ENCODE measurements around the gene IL12B.
"Not testable (repeated sequence)": the region's sequence is repeated elsewhere in the genome, so short reads cannot be mapped to it uniquely, and the experiment has no call there.

Gene IL12B

DNA sequence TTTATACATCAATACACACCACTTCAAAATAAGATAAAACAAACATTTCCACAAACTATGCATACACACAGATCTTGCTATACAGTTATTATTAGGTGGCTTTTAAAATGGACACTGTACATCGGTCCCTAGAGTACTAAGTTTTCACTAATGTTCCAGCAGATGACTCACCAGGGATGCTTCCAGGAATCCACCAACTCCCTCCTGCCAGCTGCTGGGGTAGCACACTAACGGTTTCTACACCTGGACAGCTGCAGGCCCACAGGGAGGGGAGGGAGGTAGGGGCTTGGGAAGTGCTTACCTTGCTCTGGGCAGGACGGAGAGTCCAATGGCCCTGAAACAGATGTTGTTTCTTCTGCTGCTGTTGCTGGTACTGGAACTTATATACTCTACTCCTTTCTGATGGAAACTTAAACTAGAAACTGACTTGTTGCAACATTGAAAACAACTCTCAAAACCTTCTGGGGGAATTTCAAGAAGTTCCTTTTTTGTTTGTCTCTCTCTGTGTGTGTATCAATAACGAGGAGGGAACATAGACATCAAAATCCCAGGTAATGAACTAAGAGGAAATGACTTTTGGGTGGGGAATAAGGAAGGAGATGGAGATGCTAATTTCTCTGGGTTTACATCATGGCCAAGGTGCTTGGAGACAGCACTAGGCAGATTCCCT is at the start of gene IL12B:
IL12B (minus strand) TSS at position 357 of the 670 bp plus-strand sequence. CDS start 3,705 bp downstream, outside the sequence.
- DNase-seq (ENCODE audit: low read depth): no peak
- peak within 1 kb of the TSS; percentile 20; the same call in 1 of the 2 replicates for H3K4me3 ChIP-seq (ENCODE audit: low read depth, low read length)
- TF ChIP-seq CTCF (IDR thresholded peaks at IDR 0.05; ENCODE audit: low read depth, low read length, missing control alignments): no peak

DNA sequence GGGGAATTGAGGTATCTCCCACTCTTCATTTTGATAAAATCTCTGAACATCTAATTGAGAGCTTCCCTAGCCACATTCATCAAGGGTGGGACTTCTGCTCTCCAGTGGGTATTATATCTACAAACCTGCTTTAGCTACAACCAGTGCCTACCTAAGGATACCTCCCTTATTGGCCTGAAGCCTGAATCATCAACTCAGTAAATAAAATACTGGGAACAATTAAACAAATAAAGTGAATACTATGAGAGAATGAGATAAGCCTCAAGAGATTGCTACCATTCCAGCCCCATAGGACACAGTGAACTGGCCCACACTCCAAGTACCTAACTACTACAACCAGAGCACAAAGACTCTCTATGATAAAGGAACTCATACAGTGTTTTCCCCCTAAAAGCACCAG is 47.4 kb upstream of the IL12B start:
- TF ChIP-seq CTCF (IDR thresholded peaks at IDR 0.05; ENCODE audit: low read depth, low read length, missing control alignments): no peak

DNA sequence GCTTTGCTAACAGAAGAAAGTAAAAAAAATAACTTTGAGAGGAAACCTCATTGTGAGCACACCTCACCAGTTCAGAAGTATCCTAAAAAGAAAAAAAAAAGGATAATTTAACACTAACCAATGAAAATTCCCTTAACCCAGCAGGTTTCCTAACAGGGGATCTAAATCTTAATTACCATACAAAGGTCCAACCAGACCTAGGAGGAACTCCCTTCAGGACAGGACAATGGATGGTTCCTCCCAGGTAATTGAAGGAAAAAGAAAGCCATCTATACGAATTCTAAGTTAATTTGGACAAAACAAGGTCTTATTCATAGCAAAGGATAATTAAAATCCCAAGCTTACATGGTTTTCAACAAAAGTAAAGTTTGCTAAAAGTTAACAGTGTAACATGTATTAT is 37.6 kb upstream of the IL12B start:
- not testable (repeated sequence) for DNase-seq (ENCODE audit: low read depth); H3K4me3 ChIP-seq (ENCODE audit: low read depth, low read length)

More for the DNA sequence above, 47.4 kb upstream of the IL12B start:
- DNase-seq (ENCODE audit: low read depth): no peak
- no peak overlapping the region for H3K4me3 ChIP-seq (ENCODE audit: low read depth, low read length)

DNA sequence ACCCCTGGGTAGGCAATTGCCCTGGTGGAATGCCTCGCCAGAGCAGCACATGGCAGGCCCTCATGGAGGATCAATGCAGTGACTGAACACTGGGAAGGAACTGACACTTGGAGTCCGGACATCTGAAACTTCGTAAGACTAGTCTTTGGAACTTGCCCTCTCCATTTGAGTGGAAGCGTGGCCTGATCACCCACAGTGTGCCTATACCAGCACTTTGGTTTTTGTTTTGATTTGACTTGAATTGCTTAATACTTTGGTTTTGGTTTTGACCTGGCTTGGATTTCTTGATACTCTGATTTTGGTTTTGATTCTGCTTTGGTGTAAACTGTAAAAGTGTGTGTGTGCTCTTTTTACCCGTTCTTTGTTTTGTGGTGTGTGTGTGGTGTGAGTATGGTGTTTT is 36.5 kb upstream of the IL12B start:
- DNase-seq (ENCODE audit: low read depth); H3K4me3 ChIP-seq (ENCODE audit: low read depth, low read length): not testable (repeated sequence)

DNA sequence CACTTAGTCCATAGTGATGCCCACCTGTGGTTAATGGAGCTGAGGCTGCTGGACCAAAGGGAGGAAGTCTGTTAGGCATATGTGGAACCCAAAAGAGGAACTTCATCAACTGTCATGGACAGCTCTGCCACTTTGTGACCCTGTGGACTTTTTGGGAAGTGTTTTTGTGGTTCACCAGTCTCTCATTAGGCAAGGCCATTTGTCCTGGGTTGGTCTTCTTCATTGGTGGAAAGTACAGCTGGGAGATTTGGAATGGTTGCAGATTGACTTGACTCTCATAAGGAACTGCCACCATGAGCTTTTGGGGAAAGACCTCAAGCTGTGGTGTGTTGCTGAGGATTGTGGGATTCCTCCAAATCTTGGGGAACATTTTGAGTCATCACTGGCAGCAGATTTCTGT is 31.9 kb upstream of the IL12B start:
- DNase-seq (ENCODE audit: low read depth): no peak
- TF ChIP-seq CTCF (IDR thresholded peaks at IDR 0.05; ENCODE audit: low read depth, low read length, missing control alignments): no peak
- H3K4me3 ChIP-seq (ENCODE audit: low read depth, low read length): no peak overlapping the region

- not testable (repeated sequence) for DNase-seq (ENCODE audit: low read depth); H3K4me3 ChIP-seq (ENCODE audit: low read depth, low read length)
Measured at GRCh38 chr5:159359871-159360270, 29.6 kb upstream of the IL12B start.

- TF ChIP-seq CTCF (IDR thresholded peaks at IDR 0.05; ENCODE audit: low read depth, low read length, missing control alignments): no peak
- no peak overlapping the region for H3K4me3 ChIP-seq (ENCODE audit: low read depth, low read length)
- no peak for DNase-seq (ENCODE audit: low read depth)
Measured at GRCh38 chr5:159359408-159359807, 29.1 kb upstream of the IL12B start.

GRCh38 chr5:159353661-159354252 is 23.5 kb upstream of the IL12B start:
- H3K4me3 ChIP-seq (ENCODE audit: low read depth, low read length): no peak overlapping the region
- DNase-seq (ENCODE audit: low read depth): no peak
- TF ChIP-seq CTCF (IDR thresholded peaks at IDR 0.05; ENCODE audit: low read depth, low read length, missing control alignments): no peak

- H3K4me3 ChIP-seq (ENCODE audit: low read depth, low read length); DNase-seq (ENCODE audit: low read depth): not testable (repeated sequence)
Measured at GRCh38 chr5:159350644-159351043, 20.4 kb upstream of the IL12B start.

GRCh38 chr5:159350216-159350615 is 19.9 kb upstream of the IL12B start:
- H3K4me3 ChIP-seq (ENCODE audit: low read depth, low read length); DNase-seq (ENCODE audit: low read depth): not testable (repeated sequence)

All from GM12864 (cell line).